H1 (cell line): ENCODE results near the gene ARHGEF10L. TPM values are rescaled to one million over a fixed set of nuclear protein-coding genes. Genes with fewer than 3 reads are reported as not detected.

Source experiments
- CTCF ChIA-PET: fragments of 300-600 bp; sonication (Branson Sonifier 250); formaldehyde crosslinking; loops from one replicate; lab custom pipeline; 2021; ENCODE audit not compliant: partially characterized antibody; lab: Charles Lee
- POLR2A ChIA-PET: fragments of 300-600 bp; sonication (Branson Sonifier 250); formaldehyde crosslinking; loops from one replicate; lab custom pipeline; 2021; ENCODE audit warnings: inconsistent platforms; ENCODE audit not compliant: partially characterized antibody; lab: Charles Lee
- DNase-seq, 2 experiments: peaks; one replicate each; pipeline versions ENCODE4 v3.0.0 to v3.0.0-alpha.2; 2010 to 2022; ENCODE audit warnings: low spot score in 2 of 2, low read depth in 1 of 2, mixed read lengths in 1 of 2
- FAIRE-seq: peaks from 2 replicates; lab custom pipeline; 2011; peaks lifted over from hg19 to GRCh38; lab: Jason Lieb, UNC
- H2AFZ ChIP-seq: 2 replicates; pipeline ENCODE4 v1.8.1; 2012; ENCODE audit warnings: low read length, inconsistent platforms
- H2AK5ac ChIP-seq: 2 replicates; pipeline ENCODE4 v1.6.1; 2013; ENCODE audit warnings: low read depth, low read length
- H2BK120ac ChIP-seq: replicated peaks from 2 replicates; pipeline ENCODE3; 2013; ENCODE audit warnings: low read depth, low read length, inconsistent platforms
- H2BK12ac ChIP-seq: 2 replicates; pipeline ENCODE4 v1.6.1; 2013; ENCODE audit warnings: low read depth, low read length
- H2BK15ac ChIP-seq: 2 replicates; pipeline ENCODE4 v1.6.1; 2013; ENCODE audit warnings: low read length
- H2BK20ac ChIP-seq: 2 replicates; pipeline ENCODE4 v1.6.1; 2013; ENCODE audit warnings: low read length
- H2BK5ac ChIP-seq: 2 replicates; pipeline ENCODE4 v1.6.1; 2013; ENCODE audit warnings: low read depth, low read length
- H3K14ac ChIP-seq: 2 replicates; pipeline ENCODE4 v1.6.1; 2013; ENCODE audit warnings: inconsistent platforms; ENCODE audit not compliant: insufficient read length
- H3K18ac ChIP-seq: 2 replicates; pipeline ENCODE4 v1.6.1; 2013; ENCODE audit warnings: low read length; ENCODE audit errors: extremely low read depth
- H3K23ac ChIP-seq: 2 replicates; pipeline ENCODE4 v1.6.1; 2013; ENCODE audit warnings: inconsistent platforms; ENCODE audit not compliant: insufficient read length
- H3K23me2 ChIP-seq: 2 replicates; pipeline ENCODE4 v1.6.1; 2013; ENCODE audit warnings: low read depth, low read length
- H3K27ac ChIP-seq: 2 replicates; pipeline ENCODE4 v1.6.1; 2011; ENCODE audit warnings: low read depth, low read length, inconsistent platforms
- H3K27me3 ChIP-seq, 4 experiments: replicated peaks in 1 of 4; 1 replicate in 1 of 4; 2 replicates in 3 of 4; pipeline versions ENCODE4 v1.6.1 to v1.8.1; 2011 to 2013; ENCODE audit warnings: low read length in 3 of 4, mild to moderate bottlenecking in 3 of 4, inconsistent platforms in 2 of 4, mixed read lengths in 2 of 4, moderate library complexity in 1 of 4; ENCODE audit not compliant: control insufficient read depth in 3 of 4, insufficient read depth in 3 of 4; ENCODE audit errors: extremely low read depth in 1 of 4
- H3K36me3 ChIP-seq, 4 experiments: 2 replicates each; pipeline versions ENCODE4 v1.6.1 to v1.8.1; 2011 to 2013; ENCODE audit warnings: mild to moderate bottlenecking in 4 of 4, low read length in 3 of 4, moderate library complexity in 2 of 4, control low read depth in 1 of 4, inconsistent platforms in 1 of 4; ENCODE audit not compliant: insufficient read depth in 4 of 4, control insufficient read depth in 2 of 4
- H3K4ac ChIP-seq: replicated peaks from 2 replicates; pipeline ENCODE3; 2013; ENCODE audit warnings: low read length, low read depth, mixed read lengths, inconsistent platforms; ENCODE audit not compliant: insufficient read length
- H3K4me1 ChIP-seq, 4 experiments: replicated peaks in 1 of 4; 1 replicate in 1 of 4; 2 replicates in 3 of 4; pipeline versions ENCODE4 v1.6.1 to v1.8.1; 2011 to 2013; ENCODE audit warnings: low read length in 3 of 4, inconsistent platforms in 2 of 4, mixed read lengths in 1 of 4; ENCODE audit not compliant: insufficient read depth in 4 of 4, control insufficient read depth in 3 of 4
- H3K4me2 ChIP-seq, 2 experiments: 2 replicates each; pipeline versions ENCODE4 v1.6.1 to v1.8.1; 2011 to 2013; ENCODE audit warnings: low read depth in 2 of 2, low read length in 2 of 2, control low read depth in 1 of 2, inconsistent platforms in 1 of 2, mild to moderate bottlenecking in 1 of 2; ENCODE audit not compliant: insufficient read depth in 1 of 2
- H3K4me3 ChIP-seq, 4 experiments: fragments of 200-600, 300-600 bp in 1 of 4; sonication (generic), shearing (Covaris generic), sonication (Bioruptor Twin) in 1 of 4; 2 replicates each; pipeline versions ENCODE4 v1.5.1 to v1.8.1; 2011 to 2016; ENCODE audit warnings: low read length in 4 of 4, low read depth in 3 of 4, control low read depth in 2 of 4, inconsistent platforms in 2 of 4, mild to moderate bottlenecking in 2 of 4, mixed read lengths in 1 of 4, moderate library complexity in 1 of 4; ENCODE audit not compliant: insufficient read depth in 2 of 4; ENCODE audit errors: extremely low read depth in 1 of 4
- H3K56ac ChIP-seq: replicated peaks from 2 replicates; pipeline ENCODE3; 2013; ENCODE audit warnings: low read depth, mild to moderate bottlenecking, mixed read lengths, low read length, inconsistent platforms; ENCODE audit not compliant: insufficient read length
- H3K79me1 ChIP-seq: 2 replicates; pipeline ENCODE4 v1.6.1; 2013; ENCODE audit warnings: low read depth, low read length, control low read depth
- H3K79me2 ChIP-seq, 2 experiments: 2 replicates each; pipeline versions ENCODE4 v1.6.1 to v1.8.1; 2012 to 2013; ENCODE audit warnings: low read length in 2 of 2, mild to moderate bottlenecking in 2 of 2, inconsistent platforms in 1 of 2; ENCODE audit not compliant: insufficient read depth in 2 of 2, control insufficient read depth in 1 of 2
- H3K9ac ChIP-seq, 4 experiments: replicated peaks in 1 of 4; 1 replicate in 1 of 4; 2 replicates in 3 of 4; pipeline versions ENCODE4 v1.6.1 to v1.8.1; 2011 to 2013; ENCODE audit warnings: low read depth in 3 of 4, low read length in 3 of 4, control low read depth in 2 of 4, mild to moderate bottlenecking in 2 of 4, moderate library complexity in 2 of 4, inconsistent platforms in 1 of 4; ENCODE audit errors: extremely low read depth in 1 of 4
- H3K9me3 ChIP-seq, 2 experiments: 2 replicates each; pipeline versions ENCODE4 v1.6.1 to v1.8.1; 2012 to 2013; ENCODE audit warnings: mild to moderate bottlenecking in 2 of 2, moderate library complexity in 2 of 2, control low read depth in 1 of 2, inconsistent platforms in 1 of 2, low read depth in 1 of 2, low read length in 1 of 2, mixed read lengths in 1 of 2; ENCODE audit not compliant: insufficient read depth in 2 of 2
- H4K20me1 ChIP-seq, 2 experiments: replicated peaks in 1 of 2; 2 replicates each; pipeline versions ENCODE3 to v1.8.1; 2011 to 2013; ENCODE audit warnings: inconsistent platforms in 2 of 2, low read length in 2 of 2, mild to moderate bottlenecking in 1 of 2; ENCODE audit not compliant: insufficient read depth in 2 of 2, control insufficient read depth in 1 of 2
- H4K5ac ChIP-seq: 2 replicates; pipeline ENCODE4 v1.6.1; 2013; ENCODE audit warnings: low read length, low read depth, mixed read lengths, inconsistent platforms; ENCODE audit not compliant: insufficient read length
- H4K8ac ChIP-seq: 2 replicates; pipeline ENCODE4 v1.8.0; 2013; ENCODE audit warnings: mild to moderate bottlenecking, moderate library complexity, low read length, inconsistent platforms; ENCODE audit not compliant: insufficient read depth; ENCODE audit errors: extremely low read depth
- H4K91ac ChIP-seq: replicated peaks from 2 replicates; pipeline ENCODE3; 2013; ENCODE audit warnings: low read length, mixed read lengths, inconsistent platforms; ENCODE audit not compliant: insufficient read length
- ATF2 ChIP-seq: IDR thresholded peaks from 2 replicates; pipeline ENCODE4 v1.6.1; 2012; ENCODE audit warnings: low read length, inconsistent platforms
- CBX8 ChIP-seq: fragments of 300-800, 300-1000 bp; sonication (generic); IDR thresholded peaks from 2 replicates; pipeline ENCODE4 v1.7.1; 2016; ENCODE audit warnings: low read depth, low read length, borderline replicate concordance
- JUN ChIP-seq: IDR thresholded peaks from 2 replicates; pipeline ENCODE4 v1.6.1; 2011; ENCODE audit warnings: low read depth, mild to moderate bottlenecking, improper control_type of control experiment, low read length
- MAFK ChIP-seq: IDR thresholded peaks from 2 replicates; pipeline ENCODE4 v1.6.1; 2012; ENCODE audit warnings: low read depth, mild to moderate bottlenecking, improper control_type of control experiment, low read length
- RAD21 ChIP-seq, 2 experiments: IDR thresholded peaks in 1 of 2; conservative IDR thresholded peaks in 1 of 2; 2 replicates each; pipeline ENCODE4 v1.6.1; 2011; ENCODE audit warnings: low read depth in 2 of 2, low read length in 2 of 2, improper control_type of control experiment in 1 of 2, inconsistent platforms in 1 of 2, mild to moderate bottlenecking in 1 of 2, moderate library complexity in 1 of 2
- SUZ12 ChIP-seq: fragments of 200-600 bp; sonication (generic); IDR thresholded peaks from 2 replicates; pipeline ENCODE4 v1.6.1; 2012; ENCODE audit warnings: mild to moderate bottlenecking, inconsistent platforms, low read length, moderate library complexity, mixed read lengths
- TBP ChIP-seq: IDR thresholded peaks from 2 replicates; pipeline ENCODE4 v1.6.1; 2011; ENCODE audit warnings: low read depth, low read length, improper control_type of control experiment
- TCF12 ChIP-seq: IDR thresholded peaks from 2 replicates; pipeline ENCODE4 v1.6.1; 2011; ENCODE audit warnings: low read depth, mild to moderate bottlenecking, low read length
- USF2 ChIP-seq: IDR thresholded peaks from 2 replicates; pipeline ENCODE4 v1.6.1; 2011; ENCODE audit warnings: low read length, improper control_type of control experiment
- YY1 ChIP-seq: IDR thresholded peaks from 2 replicates; pipeline ENCODE4 v1.6.1; 2011; ENCODE audit warnings: low read depth, mild to moderate bottlenecking, low read length
- WGBS, 2 experiments: shearing (Covaris generic) in 1 of 2; methylation state at CpG; one replicate each; pipeline versions ENCODE4 v1.1.6 to v1.1.7; 2013 to 2015; ENCODE audit warnings: low lambda C conversion rate in 2 of 2, mixed read lengths in 2 of 2, inconsistent platforms in 1 of 2, low coverage in 1 of 2, missing lambda C conversion rate in 1 of 2; ENCODE audit not compliant: insufficient replicate concordance in 2 of 2, insufficient coverage in 1 of 2, insufficient read length in 1 of 2; ENCODE audit errors: extremely low coverage in 1 of 2, missing lambda C conversion rate in 1 of 2; 5-methylcytosine and 5-hydroxymethylcytosine counted together
- polyA plus RNA-seq, 7 experiments: library from polyadenylated mRNA; depleted of rRNA in 3 of 7; stranded (reverse) in 5 of 7; unstranded in 2 of 7; fragments of >200 nt in 5 of 7; fragments of 200-250 nt in 2 of 7; gene quantifications; 1 replicate in 5 of 7; 2 replicates in 1 of 7; 4 replicates in 1 of 7; pipeline versions ENCODE4 v1.2.1 to v1.2.3, GENCODE V29; 2011 to 2013; ENCODE audit warnings: missing spikeins in 2 of 7, mixed read lengths in 2 of 7
- total RNA-seq: library from RNA; stranded (reverse); fragmentation: NEBNext Ultra II Directional; extraction: Animal tissue kit (Norgen Biotek cat#: 25700); gene quantifications from 2 replicates; pipeline ENCODE4 v1.2.1, GENCODE V29; 2021

Gene ARHGEF10L
- total and polyA plus RNA-seq, 2 of the 8 experiments (the other 6 are each of a cell fraction or from before 2014, with no cell fraction given) = 33.6 to 39.6 TPM

- Histone ChIP-seq H3K36me3 (no peaks in the 10 kb centered on the region), H3K27me3 (no peaks in the 10 kb centered on the region), H3K23me2 (peaks cover 8% of the 10 kb centered on the region; the same call in 1 of the 2 replicates), H2BK12ac (peak overlapping the region; percentile 75; the same call in 1 of the 2 replicates), H3K23ac (no peak overlapping the region), H2BK5ac (peak overlapping the region; percentile 86), H4K5ac (no peak overlapping the region), H4K91ac (peak overlapping the region; percentile 21), H3K9ac (peak overlapping the region in 1 of 4 experiments; percentile 47; a peak in 1 of 7 replicates), H3K4me2 (peak overlapping the region in 1 of 2 experiments; percentile 65; a peak in 2 of 4 replicates), H3K14ac (no peak overlapping the region), H4K8ac (no peak overlapping the region), H3K4me1 (peaks cover 11 to 28% (median 20%) of the 10 kb centered on the region in 4 experiments), H2AK5ac (no peak overlapping the region), H2BK120ac (peak overlapping the region; percentile 30), H3K18ac (no peak overlapping the region; the same call in 1 of the 2 replicates), H4K20me1 (no peaks in the 10 kb centered on the region), H3K79me1 (peaks cover 8% of the 10 kb centered on the region; the same call in 1 of the 2 replicates), H3K4ac (no peak overlapping the region), H2BK20ac (peak overlapping the region; percentile 9; the same call in 1 of the 2 replicates), H3K27ac (no peak overlapping the region), H2BK15ac (peak overlapping the region; percentile 10; the same call in 1 of the 2 replicates), H2AFZ (no peak overlapping the region), H3K9me3 (no peaks in the 10 kb centered on the region; a peak in 1 of 4 replicates), H3K4me3 (no peak overlapping the region; a peak in 1 of 8 replicates), H3K56ac (no peak overlapping the region), H3K79me2 (peaks cover 8 to 27% of the 10 kb centered on the region in 2 experiments)
- ChIA-PET CTCF (interaction anchor here (0.6 to 86.2 kb wide), 10 partner anchors 24 to 123 kb away, joined by 3 to 1640 read pairs (median 4); no protein-coding TSS in a partner anchor), POLR2A (interaction anchor here (0.8 to 11.4 kb wide), 8 partner anchors 8 to 67 kb away, joined by 3 to 123 read pairs (median 4); no protein-coding TSS in a partner anchor)
- no peak for FAIRE-seq
- DNase-seq = no peak
- WGBS, 2 experiments = 87% methylated on average over 7 of the region's 7 CpGs; no CpG with 5 or more reads in 1 of the 2 experiments
- no peak for TF ChIP-seq CBX8
- no peak for TF ChIP-seq RAD21 (IDR thresholded peaks at IDR 0.05 in 1 of 2, conservative IDR thresholded peaks at IDR 0.05 in 1 of 2; ENCODE audit: low read depth in 2 of 2, low read length in 2 of 2)
- TF ChIP-seq USF2 = no peak
- TF ChIP-seq ATF2 = no peak
- no peak for TF ChIP-seq JUN
- no peak for TF ChIP-seq MAFK
- TF ChIP-seq TBP = no peak
- no peak for TF ChIP-seq TCF12
- TF ChIP-seq SUZ12 = no peak
- TF ChIP-seq YY1 = no peak
Measured at GRCh38 chr1:17538010-17538409, 1.5 kb upstream of the ARHGEF10L start.
